ENCODE measurements around the gene HAUS6. TPM values are rescaled to one million over a fixed set of nuclear protein-coding genes. Genes with fewer than 3 reads are reported as not detected.
A peak's percentile ranks its signal among the peaks of the same experiment; 100 is the strongest.

The HAUS6 gene
- total and polyA plus RNA-seq, 2 of the 8 experiments (the other 6 are each of a cell fraction or from before 2014, with no cell fraction given) = 11.7 to 52.4 TPM

GRCh38 chr9:19130436-19130835 lies 27.7 kb upstream of the HAUS6 start:
- Histone ChIP-seq H2BK12ac (ENCODE audit: low read depth, low read length) (peak overlapping the region; percentile 68; the same call in 1 of the 2 replicates), H3K27me3 (replicated peaks in 1 of 4; ENCODE audit: control insufficient read depth in 3 of 4, extremely low read depth in 1 of 4, insufficient read depth in 3 of 4, low read length in 3 of 4) (no peaks in the 10 kb centered on the region), H3K4me1 (replicated peaks in 1 of 4; ENCODE audit: control insufficient read depth in 3 of 4, insufficient read depth in 4 of 4, low read length in 3 of 4) (peaks cover 8 to 16% (median 9%) of the 10 kb centered on the region in 4 experiments), H3K4me3 (ENCODE audit: extremely low read depth in 1 of 4, insufficient read depth in 2 of 4, low read depth in 3 of 4, low read length in 4 of 4) (peak overlapping the region in 3 of 4 experiments; percentile 10 to 98 (median 30); a peak in 4 of 8 replicates), H3K9me3 (ENCODE audit: insufficient read depth in 2 of 2, low read depth in 1 of 2, low read length in 1 of 2) (no peaks in the 10 kb centered on the region), H3K4ac (replicated peaks; ENCODE audit: insufficient read length, low read depth, low read length) (no peak overlapping the region), H3K79me2 (ENCODE audit: control insufficient read depth in 1 of 2, insufficient read depth in 2 of 2, low read length in 2 of 2) (peaks cover 0 to 11% of the 10 kb centered on the region in 2 experiments; a peak in 1 of 4 replicates), H2BK120ac (replicated peaks; ENCODE audit: low read depth, low read length) (no peak overlapping the region), H3K23me2 (ENCODE audit: low read depth, low read length) (peaks cover 6% of the 10 kb centered on the region), H2BK20ac (ENCODE audit: low read length) (no peak overlapping the region), H4K5ac (ENCODE audit: insufficient read length, low read depth, low read length) (no peak overlapping the region), H3K9ac (replicated peaks in 1 of 4; ENCODE audit: extremely low read depth in 1 of 4, low read depth in 3 of 4, low read length in 3 of 4) (no peak overlapping the region; a peak in 2 of 7 replicates), H2BK15ac (ENCODE audit: low read length) (no peak overlapping the region), H2AFZ (ENCODE audit: low read length) (no peak overlapping the region), H4K91ac (replicated peaks; ENCODE audit: insufficient read length, low read length) (peak overlapping the region; percentile 62), H3K4me2 (ENCODE audit: insufficient read depth in 1 of 2, low read depth in 2 of 2, low read length in 2 of 2) (peak overlapping the region; percentile 71 to 77), H4K8ac (ENCODE audit: extremely low read depth, insufficient read depth, low read length) (no peak overlapping the region), H4K20me1 (replicated peaks in 1 of 2; ENCODE audit: control insufficient read depth in 1 of 2, insufficient read depth in 2 of 2, low read length in 2 of 2) (no peaks in the 10 kb centered on the region), H3K27ac (ENCODE audit: low read depth, low read length) (0 out of 2 replicates have a peak overlapping the region, but pooled peaks have one; percentile 14), H2BK5ac (ENCODE audit: low read depth, low read length) (no peak overlapping the region; the same call in 1 of the 2 replicates), H2AK5ac (ENCODE audit: low read depth, low read length) (no peak overlapping the region), H3K23ac (ENCODE audit: insufficient read length) (no peak overlapping the region), H3K79me1 (ENCODE audit: low read depth, low read length) (no peaks in the 10 kb centered on the region), H3K14ac (ENCODE audit: insufficient read length) (no peak overlapping the region), H3K36me3 (ENCODE audit: control insufficient read depth in 2 of 4, insufficient read depth in 4 of 4, low read length in 3 of 4) (peaks cover under 1 to 6% (median under 1%) of the 10 kb centered on the region in 4 experiments; a peak in 3 of 8 replicates), H3K56ac (replicated peaks; ENCODE audit: insufficient read length, low read depth, low read length) (no peak overlapping the region), H3K18ac (ENCODE audit: extremely low read depth, low read length) (peak overlapping the region; percentile 67; the same call in 1 of the 2 replicates)
- peak in 1 of 2 experiments; percentile 52 for DNase-seq (ENCODE audit: low read depth in 1 of 2, low spot score in 2 of 2)
- no peak for TF ChIP-seq POLR2A (IDR thresholded peaks at IDR 0.05; ENCODE audit: control extremely low read depth in 1 of 2, low read depth in 2 of 2, low read length in 2 of 2)
- TF ChIP-seq POLR2AphosphoS5 (IDR thresholded peaks at IDR 0.05; ENCODE audit: low read depth, low read length) = no peak
- TF ChIP-seq NRF1 (IDR thresholded peaks at IDR 0.05; ENCODE audit: low read depth, low read length) = no peak
- TF ChIP-seq CTBP2 (IDR thresholded peaks at IDR 0.05; ENCODE audit: borderline replicate concordance, insufficient read depth, insufficient read length, low read length) = no peak
- 12% methylated on average over 8 of the region's 8 CpGs; no CpG with 5 or more reads in 1 of the 2 experiments for WGBS, 2 experiments (ENCODE audit: extremely low coverage in 1 of 2, insufficient coverage in 1 of 2, insufficient read length in 1 of 2, insufficient replicate concordance in 2 of 2, low coverage in 1 of 2, low lambda C conversion rate in 2 of 2, missing lambda C conversion rate in 1 of 2)
- ChIA-PET CTCF (ENCODE audit: partially characterized antibody) (interaction anchor here (0.7 to 1.4 kb wide), 2 partner anchors 13 to 331 kb away, joined by 3 read pairs; no protein-coding TSS in a partner anchor), POLR2A (ENCODE audit: partially characterized antibody) (interaction anchor here (0.8 to 3.9 kb wide), 5 partner anchors 11 to 249 kb away, joined by 3 to 20 read pairs (median 11); partner anchors contain the start of genes DENND4C and RPS6)
- FAIRE-seq = no peak
